WTC11 (cell line): ENCODE results near the gene WIZ. TPM values are rescaled to one million over a fixed set of nuclear protein-coding genes. Genes with fewer than 3 reads are reported as not detected.

ENCODE experiments used
- ATAC-seq: fragments of 200-7000 bp; cut with Tn5 transposase; 2 replicates; pipeline ENCODE4 v1.10.0; 2021; ENCODE audit warnings: mild to moderate bottlenecking, moderate library complexity
- CTCF ChIA-PET: fragments of 300-600 bp; sonication (Branson Sonifier 250); formaldehyde crosslinking; loops from one replicate; lab custom pipeline; 2021; ENCODE audit warnings: antibody characterized with exemption; lab: Charles Lee
- POLR2A ChIA-PET: fragments of 350-600 bp; sonication (Branson Sonifier 250); formaldehyde crosslinking; loops from one replicate; lab custom pipeline; 2021; ENCODE audit warnings: antibody characterized with exemption; lab: Charles Lee
- DNase-seq: peaks from one replicate; pipeline ENCODE4 v3.0.0; 2021; ENCODE audit warnings: low spot score
- H3K27ac Mint-ChIP-seq: 2 replicates; pipeline ENCODE4 v1.8.0; 2021; ENCODE audit warnings: mixed read lengths
- H3K27me3 Mint-ChIP-seq: 2 replicates; pipeline ENCODE4 v1.8.0; 2021; ENCODE audit warnings: low read depth, mild to moderate bottlenecking, moderate library complexity, mixed read lengths
- H3K36me3 Mint-ChIP-seq: 2 replicates; pipeline ENCODE4 v1.8.0; 2021; ENCODE audit warnings: mixed read lengths
- H3K4me1 Mint-ChIP-seq: 2 replicates; pipeline ENCODE4 v1.8.0; 2022; ENCODE audit warnings: mixed read lengths
- H3K4me3 Mint-ChIP-seq: 2 replicates; pipeline ENCODE4 v1.8.0; 2021; ENCODE audit warnings: mild to moderate bottlenecking, moderate library complexity, mixed read lengths
- H3K9me3 Mint-ChIP-seq: 2 replicates; pipeline ENCODE4 v1.8.0; 2021; ENCODE audit warnings: mixed read lengths
- ATF6 ChIP-seq: sonication (generic); formaldehyde crosslinking; IDR thresholded peaks from 2 replicates; pipeline ENCODE4 v1.8.1; 2023; ENCODE audit warnings: mild to moderate bottlenecking, missing genetic modification reagents
- CREM ChIP-seq: sonication (generic); formaldehyde crosslinking; IDR thresholded peaks from 2 replicates; pipeline ENCODE4 v1.8.1; 2022; ENCODE audit warnings: mild to moderate bottlenecking, missing genetic modification reagents, moderate library complexity
- E2F1 ChIP-seq: sonication (generic); formaldehyde crosslinking; IDR thresholded peaks from 2 replicates; pipeline ENCODE4 v1.8.0; 2022; ENCODE audit warnings: mild to moderate bottlenecking, missing genetic modification reagents
- ELF4 ChIP-seq: sonication (generic); formaldehyde crosslinking; IDR thresholded peaks from 2 replicates; pipeline ENCODE4 v1.8.1; 2022; ENCODE audit warnings: low read depth, mild to moderate bottlenecking, moderate library complexity, missing genetic modification reagents
- EMX1 ChIP-seq: fragments of 250-450 bp; sonication (Bioruptor Pico); IDR thresholded peaks from 2 replicates; pipeline ENCODE4 v1.8.0; 2021; ENCODE audit warnings: mild to moderate bottlenecking
- ETV6 ChIP-seq: sonication (generic); formaldehyde crosslinking; IDR thresholded peaks from 2 replicates; pipeline ENCODE4 v1.8.1; 2022; ENCODE audit warnings: mild to moderate bottlenecking, missing genetic modification reagents
- FOXP1 ChIP-seq: sonication (generic); formaldehyde crosslinking; IDR thresholded peaks from 2 replicates; pipeline ENCODE4 v1.8.0; 2022; ENCODE audit warnings: missing genetic modification reagents, mild to moderate bottlenecking, moderate library complexity, borderline replicate concordance
- HMGXB4 ChIP-seq: sonication (generic); formaldehyde crosslinking; IDR thresholded peaks from 2 replicates; pipeline ENCODE4 v1.8.1; 2023; ENCODE audit warnings: mild to moderate bottlenecking, moderate library complexity, missing genetic modification reagents
- IRF1 ChIP-seq: sonication (generic); formaldehyde crosslinking; IDR thresholded peaks from 2 replicates; pipeline ENCODE4 v1.8.0; 2023; ENCODE audit warnings: missing genetic modification reagents
- JAZF1 ChIP-seq: fragments of 250-450 bp; sonication (Bioruptor Pico); IDR thresholded peaks from 2 replicates; pipeline ENCODE4 v1.9.0; 2021; ENCODE audit warnings: moderate library complexity, mild to moderate bottlenecking, inconsistent platforms
- NR2C2 ChIP-seq: sonication (generic); formaldehyde crosslinking; IDR thresholded peaks from 2 replicates; pipeline ENCODE4 v1.8.0; 2022; ENCODE audit warnings: mild to moderate bottlenecking, missing genetic modification reagents
- TEAD1 ChIP-seq: sonication (generic); formaldehyde crosslinking; IDR thresholded peaks from 2 replicates; pipeline ENCODE4 v1.8.0; 2022; ENCODE audit warnings: mild to moderate bottlenecking, missing genetic modification reagents
- TP53 ChIP-seq: sonication (generic); formaldehyde crosslinking; IDR thresholded peaks from 2 replicates; pipeline ENCODE4 v1.8.1; 2023; ENCODE audit warnings: mild to moderate bottlenecking, missing genetic modification reagents
- USF2 ChIP-seq: sonication (generic); formaldehyde crosslinking; IDR thresholded peaks from 2 replicates; pipeline ENCODE4 v1.8.1; 2023; ENCODE audit warnings: mild to moderate bottlenecking, missing genetic modification reagents, moderate library complexity
- ZNF281 ChIP-seq: sonication (generic); formaldehyde crosslinking; IDR thresholded peaks from 2 replicates; pipeline ENCODE4 v1.8.0; 2023; ENCODE audit warnings: mild to moderate bottlenecking, missing genetic modification reagents
- ZNF317 ChIP-seq: sonication (generic); formaldehyde crosslinking; IDR thresholded peaks from 2 replicates; pipeline ENCODE4 v1.8.1; 2023; ENCODE audit warnings: low read depth, mild to moderate bottlenecking, moderate library complexity, missing genetic modification reagents, borderline replicate concordance
- total RNA-seq: library from RNA; stranded (reverse); gene quantifications from 3 replicates; pipeline ENCODE4 v1.2.3, GENCODE V29; 2021

Gene WIZ
- total RNA-seq, 1 experiment from 2014 or later: 43.9 TPM

- TF ChIP-seq HMGXB4 (CRISPR knock-in tag): no peak
- TF ChIP-seq ZNF281: no peak
- TF ChIP-seq, all 79 proteins: peak for 0
These were observed 1.5 kb downstream of the WIZ start (continued) for GRCh38 chr19:15448044-15448777.

- ChIA-PET CTCF (no interaction called here), POLR2A (no interaction called here)
- TF ChIP-seq NR2C2 (CRISPR knock-in tag): no peak
- TF ChIP-seq ELF4 (CRISPR knock-in tag): no peak
- no peak for TF ChIP-seq TP53 (CRISPR knock-in tag)
- no peak for TF ChIP-seq ETV6 (CRISPR knock-in tag)
- TF ChIP-seq EMX1: no peak
- no peak for TF ChIP-seq ZNF317 (CRISPR knock-in tag)
- no peak for TF ChIP-seq CREM (CRISPR knock-in tag)
- TF ChIP-seq TEAD1 (CRISPR knock-in tag): no peak
- no peak for TF ChIP-seq ATF6 (CRISPR knock-in tag)
- TF ChIP-seq USF2 (CRISPR knock-in tag): no peak
- TF ChIP-seq JAZF1 (CRISPR knock-in tag): no peak
- no peak for TF ChIP-seq IRF1 (CRISPR knock-in tag)
- no peak for TF ChIP-seq E2F1
- TF ChIP-seq FOXP1 (CRISPR knock-in tag): no peak
- Mint-ChIP-seq H3K9me3 (no peaks in the 10 kb centered on the region), H3K4me3 (no peak overlapping the region), H3K27me3 (peaks cover 19% of the 10 kb centered on the region), H3K27ac (no peak overlapping the region), H3K36me3 (no peaks in the 10 kb centered on the region), H3K4me1 (peaks cover 9% of the 10 kb centered on the region)
- no peak for ATAC-seq
- DNase-seq: no peak
These were observed 2.7 kb downstream of the WIZ start for GRCh38 chr19:15447057-15447456.
